GM12878 (cell line): ENCODE results near the gene LST1. TPM values are rescaled to one million over a fixed set of nuclear protein-coding genes. Genes with fewer than 3 reads are reported as not detected.

Experiments used
- CBX3 ChIP-seq: fragments of 200-600 bp; sonication (generic); IDR thresholded peaks from 2 replicates; pipeline ENCODE4 v1.6.1; 2016; ENCODE audit warnings: low read depth, borderline replicate concordance
- CEBPB ChIP-seq, 2 experiments: fragments of 150-350 bp in 1 of 2; IDR thresholded peaks; 2 replicates each; pipeline ENCODE4 v1.6.1; 2012 to 2014; ENCODE audit warnings: low read depth in 2 of 2, low read length in 2 of 2, borderline replicate concordance in 1 of 2, inconsistent platforms in 1 of 2
- CHD1 ChIP-seq: IDR thresholded peaks from 2 replicates; pipeline ENCODE4 v1.6.1; 2012; ENCODE audit warnings: low read depth, low read length, improper control_type of control experiment
- E2F8 ChIP-seq: fragments of 450-650 bp; IDR thresholded peaks from 2 replicates; pipeline ENCODE4 v1.6.1; 2018; ENCODE audit warnings: mild to moderate bottlenecking, low read depth, moderate library complexity; ENCODE audit not compliant: partially characterized antibody
- EGR1 ChIP-seq, 2 experiments: IDR thresholded peaks; 1 replicate in 1 of 2; 2 replicates in 1 of 2; pipeline ENCODE4 v1.6.1; 2011 to 2012; ENCODE audit warnings: low read depth in 2 of 2, low read length in 2 of 2, borderline replicate concordance in 1 of 2, mild to moderate bottlenecking in 1 of 2, moderate library complexity in 1 of 2
- ETV6 ChIP-seq, 2 experiments: fragments of 450-650 bp in 1 of 2; IDR thresholded peaks in 1 of 2; conservative IDR thresholded peaks in 1 of 2; 2 replicates each; pipeline ENCODE4 v1.6.1; 2014; ENCODE audit warnings: antibody characterized with exemption in 1 of 2, borderline replicate concordance in 1 of 2, low read depth in 1 of 2, mild to moderate bottlenecking in 1 of 2, moderate library complexity in 1 of 2
- FOS ChIP-seq: IDR thresholded peaks from 3 replicates; pipeline ENCODE4 v1.6.1; 2011; ENCODE audit warnings: borderline replicate concordance; ENCODE audit not compliant: insufficient read length; ENCODE audit errors: extremely low read depth
- FOXM1 ChIP-seq: IDR thresholded peaks from 2 replicates; pipeline ENCODE4 v1.6.1; 2012; ENCODE audit warnings: low read depth, mild to moderate bottlenecking, inconsistent platforms, low read length, moderate library complexity
- GABPA ChIP-seq: IDR thresholded peaks from 2 replicates; pipeline ENCODE4 v1.6.1; 2014; ENCODE audit warnings: antibody characterized with exemption, low read depth, mild to moderate bottlenecking, inconsistent platforms
- IKZF2 ChIP-seq, 2 experiments: fragments of 450-650 bp; IDR thresholded peaks; 2 replicates each; pipeline ENCODE4 v1.6.1; 2017; ENCODE audit warnings: mild to moderate bottlenecking in 2 of 2, moderate library complexity in 2 of 2
- JUNB ChIP-seq: IDR thresholded peaks from 2 replicates; pipeline ENCODE4 v1.6.1; 2016; ENCODE audit warnings: antibody characterized with exemption, mild to moderate bottlenecking
- KLF5 ChIP-seq: fragments of 450-650 bp; IDR thresholded peaks from 2 replicates; pipeline ENCODE4 v1.6.1; 2014; ENCODE audit warnings: mild to moderate bottlenecking; ENCODE audit not compliant: partially characterized antibody
- RB1 ChIP-seq: fragments of 450-650 bp; formaldehyde crosslinking; IDR thresholded peaks from 2 replicates; pipeline ENCODE4 v1.6.1; 2017; ENCODE audit warnings: mild to moderate bottlenecking, borderline replicate concordance
- SMAD5 ChIP-seq: IDR thresholded peaks from 2 replicates; pipeline ENCODE4 v1.6.1; 2016; ENCODE audit warnings: antibody characterized with exemption, low read depth
- STAT3 ChIP-seq: IDR thresholded peaks from 2 replicates; pipeline ENCODE4 v1.6.1; 2011; ENCODE audit warnings: low read depth, low read length, improper control_type of control experiment
- TBL1XR1 ChIP-seq: IDR thresholded peaks from 2 replicates; pipeline ENCODE4 v1.6.1; 2012; ENCODE audit warnings: low read depth, low read length, improper control_type of control experiment
- ZBED1 ChIP-seq: IDR thresholded peaks from 2 replicates; pipeline ENCODE4 v1.6.1; 2016; ENCODE audit warnings: borderline replicate concordance
- ZNF207 ChIP-seq: fragments of 450-650 bp; IDR thresholded peaks from 2 replicates; pipeline ENCODE4 v1.6.1; 2014; ENCODE audit warnings: antibody characterized with exemption, mild to moderate bottlenecking, borderline replicate concordance
- ZSCAN29 ChIP-seq: fragments of 450-650 bp; IDR thresholded peaks from 2 replicates; pipeline ENCODE4 v1.6.1; 2017; ENCODE audit warnings: mild to moderate bottlenecking, moderate library complexity
- polyA plus RNA-seq, 11 experiments: library from polyadenylated mRNA; depleted of rRNA in 4 of 11; unstranded in 6 of 11; stranded (reverse) in 5 of 11; fragments of >200 nt; fragmentation: Nextera tagmentation in 4 of 11; fragmentation: Illumina TruSeq in 1 of 11; extraction: Ambion mirVana in 4 of 11; extraction: Trizol in 1 of 11; gene quantifications; 1 replicate in 1 of 11; 2 replicates in 10 of 11; pipeline versions ENCODE4 v1.2.1 to v1.2.3, GENCODE V29; 2011 to 2016; ENCODE audit warnings: inconsistent platforms in 2 of 11, missing spikeins in 2 of 11, low read depth in 1 of 11
- total RNA-seq, 4 experiments: library from RNA; depleted of rRNA in 3 of 4; stranded (reverse); fragments of >200 nt in 3 of 4; fragmentation: Illumina TruSeq in 1 of 4; extraction: Trizol in 1 of 4; gene quantifications; 2 replicates each; pipeline versions ENCODE4 v1.2.1 to v1.2.3, GENCODE V29; 2013 to 2021
- TF ChIP-seq, protein P1 (sequence below): IDR thresholded peaks from 2 replicates; pipeline ENCODE4 v1.6.1; 2012; ENCODE audit warnings: low read length, inconsistent platforms
- TF ChIP-seq, protein P2 (sequence below): fragments of 450-650 bp; IDR thresholded peaks from 2 replicates; pipeline ENCODE4 v1.6.1; 2017; ENCODE audit warnings: mild to moderate bottlenecking, moderate library complexity

LST1 gene
- total and polyA plus RNA-seq, 10 of the 15 experiments (the other 5 are each of a cell fraction or from before 2014, with no cell fraction given), result 4.1 to 35.5 (median 16.4) TPM

DNA sequence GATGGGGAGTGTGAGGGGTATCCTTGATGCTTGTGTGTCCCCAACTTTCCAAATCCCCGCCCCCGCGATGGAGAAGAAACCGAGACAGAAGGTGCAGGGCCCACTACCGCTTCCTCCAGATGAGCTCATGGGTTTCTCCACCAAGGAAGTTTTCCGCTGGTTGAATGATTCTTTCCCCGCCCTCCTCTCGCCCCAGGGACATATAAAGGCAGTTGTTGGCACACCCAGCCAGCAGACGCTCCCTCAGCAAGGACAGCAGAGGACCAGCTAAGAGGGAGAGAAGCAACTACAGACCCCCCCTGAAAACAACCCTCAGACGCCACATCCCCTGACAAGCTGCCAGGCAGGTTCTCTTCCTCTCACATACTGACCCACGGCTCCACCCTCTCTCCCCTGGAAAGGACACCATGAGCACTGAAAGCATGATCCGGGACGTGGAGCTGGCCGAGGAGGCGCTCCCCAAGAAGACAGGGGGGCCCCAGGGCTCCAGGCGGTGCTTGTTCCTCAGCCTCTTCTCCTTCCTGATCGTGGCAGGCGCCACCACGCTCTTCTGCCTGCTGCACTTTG is 10.7 kb upstream of the LST1 start, which contains the start of gene TNF (continued):
- TF ChIP-seq FOS, result no peak
- TF ChIP-seq, protein P1, sequence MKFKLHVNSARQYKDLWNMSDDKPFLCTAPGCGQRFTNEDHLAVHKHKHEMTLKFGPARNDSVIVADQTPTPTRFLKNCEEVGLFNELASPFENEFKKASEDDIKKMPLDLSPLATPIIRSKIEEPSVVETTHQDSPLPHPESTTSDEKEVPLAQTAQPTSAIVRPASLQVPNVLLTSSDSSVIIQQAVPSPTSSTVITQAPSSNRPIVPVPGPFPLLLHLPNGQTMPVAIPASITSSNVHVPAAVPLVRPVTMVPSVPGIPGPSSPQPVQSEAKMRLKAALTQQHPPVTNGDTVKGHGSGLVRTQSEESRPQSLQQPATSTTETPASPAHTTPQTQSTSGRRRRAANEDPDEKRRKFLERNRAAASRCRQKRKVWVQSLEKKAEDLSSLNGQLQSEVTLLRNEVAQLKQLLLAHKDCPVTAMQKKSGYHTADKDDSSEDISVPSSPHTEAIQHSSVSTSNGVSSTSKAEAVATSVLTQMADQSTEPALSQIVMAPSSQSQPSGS, result no peak
- TF ChIP-seq ZBED1, result no peak; the same call in none of the 2 replicates
- peak in 1 of 2 experiments; percentile 90; a peak in 2 of 4 replicates for TF ChIP-seq ETV6 (conservative IDR thresholded peaks at IDR 0.05 in 1 of 2, IDR thresholded peaks at IDR 0.05 in 1 of 2; ENCODE audit: borderline replicate concordance in 1 of 2, low read depth in 1 of 2)
- TF ChIP-seq ZNF207, result no peak
- TF ChIP-seq STAT3, result no peak
- no peak for TF ChIP-seq FOXM1
- TF ChIP-seq SMAD5, result peak; percentile 99
- TF ChIP-seq GABPA, result no peak
- TF ChIP-seq CEBPB (IDR thresholded peaks at IDR 0.05; ENCODE audit: borderline replicate concordance in 1 of 2, low read depth in 2 of 2, low read length in 2 of 2), result no peak
- peak; percentile 25; the same call in 1 of the 2 replicates for TF ChIP-seq JUNB
- TF ChIP-seq, protein P2, sequence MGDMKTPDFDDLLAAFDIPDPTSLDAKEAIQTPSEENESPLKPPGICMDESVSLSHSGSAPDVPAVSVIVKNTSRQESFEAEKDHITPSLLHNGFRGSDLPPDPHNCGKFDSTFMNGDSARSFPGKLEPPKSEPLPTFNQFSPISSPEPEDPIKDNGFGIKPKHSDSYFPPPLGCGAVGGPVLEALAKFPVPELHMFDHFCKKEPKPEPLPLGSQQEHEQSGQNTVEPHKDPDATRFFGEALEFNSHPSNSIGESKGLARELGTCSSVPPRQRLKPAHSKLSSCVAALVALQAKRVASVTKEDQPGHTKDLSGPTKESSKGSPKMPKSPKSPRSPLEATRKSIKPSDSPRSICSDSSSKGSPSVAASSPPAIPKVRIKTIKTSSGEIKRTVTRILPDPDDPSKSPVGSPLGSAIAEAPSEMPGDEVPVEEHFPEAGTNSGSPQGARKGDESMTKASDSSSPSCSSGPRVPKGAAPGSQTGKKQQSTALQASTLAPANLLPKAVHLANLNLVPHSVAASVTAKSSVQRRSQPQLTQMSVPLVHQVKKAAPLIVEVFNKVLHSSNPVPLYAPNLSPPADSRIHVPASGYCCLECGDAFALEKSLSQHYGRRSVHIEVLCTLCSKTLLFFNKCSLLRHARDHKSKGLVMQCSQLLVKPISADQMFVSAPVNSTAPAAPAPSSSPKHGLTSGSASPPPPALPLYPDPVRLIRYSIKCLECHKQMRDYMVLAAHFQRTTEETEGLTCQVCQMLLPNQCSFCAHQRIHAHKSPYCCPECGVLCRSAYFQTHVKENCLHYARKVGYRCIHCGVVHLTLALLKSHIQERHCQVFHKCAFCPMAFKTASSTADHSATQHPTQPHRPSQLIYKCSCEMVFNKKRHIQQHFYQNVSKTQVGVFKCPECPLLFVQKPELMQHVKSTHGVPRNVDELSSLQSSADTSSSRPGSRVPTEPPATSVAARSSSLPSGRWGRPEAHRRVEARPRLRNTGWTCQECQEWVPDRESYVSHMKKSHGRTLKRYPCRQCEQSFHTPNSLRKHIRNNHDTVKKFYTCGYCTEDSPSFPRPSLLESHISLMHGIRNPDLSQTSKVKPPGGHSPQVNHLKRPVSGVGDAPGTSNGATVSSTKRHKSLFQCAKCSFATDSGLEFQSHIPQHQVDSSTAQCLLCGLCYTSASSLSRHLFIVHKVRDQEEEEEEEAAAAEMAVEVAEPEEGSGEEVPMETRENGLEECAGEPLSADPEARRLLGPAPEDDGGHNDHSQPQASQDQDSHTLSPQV, result no peak
- TF ChIP-seq KLF5, result no peak
- peak; percentile 65; the same call in 1 of the 2 replicates for TF ChIP-seq TBL1XR1
- TF ChIP-seq E2F8, result no peak
- TF ChIP-seq IKZF2 (IDR thresholded peaks at IDR 0.05), result peak; percentile 78 to 81
- no peak for TF ChIP-seq CHD1
- TF ChIP-seq RB1, result no peak
- TF ChIP-seq CBX3, result no peak
- peak in 1 of 2 experiments; percentile 91; a peak in 2 of 3 replicates for TF ChIP-seq EGR1 (IDR thresholded peaks at IDR 0.05; ENCODE audit: borderline replicate concordance in 1 of 2, low read depth in 2 of 2, low read length in 2 of 2)
- TF ChIP-seq ZSCAN29, result no peak
